SK-N-MC (cell line): ENCODE results near the gene LCE5A.

Experiments
- DNase-seq: peaks from one replicate; pipeline ENCODE4 v3.0.0-alpha.2; 2011; ENCODE audit warnings: low read depth, low spot score
- H3K27ac ChIP-seq: fragments of 200-600 bp; sonication (generic); 2 replicates; pipeline ENCODE4 v1.5.1; 2016; ENCODE audit warnings: mixed run types
- H3K36me3 ChIP-seq: fragments of 200-600 bp; sonication (generic); 2 replicates; pipeline ENCODE4 v1.6.1; 2017; ENCODE audit warnings: antibody characterized with exemption, low read length, mixed read lengths; ENCODE audit not compliant: insufficient read depth
- H3K4me3 ChIP-seq: fragments of 200-600 bp; sonication (generic); 2 replicates; pipeline ENCODE4 v1.5.1; 2016
- H3K9ac ChIP-seq: fragments of 200-600 bp; sonication (generic); 2 replicates; pipeline ENCODE4 v1.8.0; 2017; ENCODE audit warnings: mixed run types, mixed read lengths; ENCODE audit not compliant: insufficient read length
- H3K9me3 ChIP-seq: fragments of 200-600 bp; sonication (generic); 2 replicates; pipeline ENCODE4 v1.6.1; 2017; ENCODE audit warnings: low read depth, mild to moderate bottlenecking, antibody characterized with exemption, low read length, moderate library complexity, mixed read lengths
- EZH2 ChIP-seq: fragments of 200-600 bp; sonication (generic); IDR thresholded peaks from one replicate; pipeline ENCODE4 v1.6.1; 2017; ENCODE audit warnings: antibody characterized with exemption
- FOXP2 ChIP-seq: optimal IDR thresholded peaks from 2 replicates; pipeline ENCODE3; 2011; ENCODE audit warnings: mild to moderate bottlenecking, moderate library complexity; ENCODE audit not compliant: insufficient read depth; ENCODE audit errors: extremely low read length, control extremely low read depth
- POLR2AphosphoS5 ChIP-seq: IDR thresholded peaks from 2 replicates; pipeline ENCODE4 v1.6.1; 2012; ENCODE audit warnings: mild to moderate bottlenecking, low read depth, low read length, borderline replicate concordance

LCE5A gene

GRCh38 chr1:152510503-152510902, at the start of gene LCE5A:
Gene LCE5A, plus strand, starts transcription at chr1:152510803. Its CDS starts 732 bp downstream, at chr1:152511535.
- DNase-seq: no peak
- TF ChIP-seq FOXP2 (no peak), POLR2AphosphoS5 (no peak), EZH2 (no peak)
- Histone ChIP-seq H3K27ac (no peak within 1 kb of the TSS), H3K4me3 (no peak within 1 kb of the TSS), H3K36me3 (no peaks in the 10 kb centered on the region), H3K9me3 (no peaks in the 10 kb centered on the region), H3K9ac (no peak within 1 kb of the TSS)

- DNase-seq: no peak
- Histone ChIP-seq H3K9me3 (no peaks in the 10 kb centered on the region), H3K4me3 (no peak overlapping the region), H3K27ac (no peak overlapping the region), H3K36me3 (no peaks in the 10 kb centered on the region), H3K9ac (no peak overlapping the region)
- TF ChIP-seq EZH2: no peak
- TF ChIP-seq FOXP2: no peak
- TF ChIP-seq POLR2AphosphoS5: no peak
Observed at GRCh38 chr1:152461544-152461943, 49.1 kb upstream of the LCE5A start.

GRCh38 chr1:152462636-152463035, 48.0 kb upstream of the LCE5A start:
- Histone ChIP-seq H3K27ac (no peak overlapping the region), H3K4me3 (no peak overlapping the region), H3K9ac (no peak overlapping the region), H3K36me3 (no peaks in the 10 kb centered on the region), H3K9me3 (no peaks in the 10 kb centered on the region)
- TF ChIP-seq FOXP2 (no peak), EZH2 (no peak)
- DNase-seq: no peak

GRCh38 chr1:152466217-152466616, 44.4 kb upstream of the LCE5A start:
- TF ChIP-seq FOXP2: no peak
- TF ChIP-seq EZH2: no peak
- TF ChIP-seq POLR2AphosphoS5: no peak
- Histone ChIP-seq H3K9me3 (no peaks in the 10 kb centered on the region), H3K36me3 (no peaks in the 10 kb centered on the region), H3K9ac (no peak overlapping the region), H3K27ac (no peak overlapping the region), H3K4me3 (no peak overlapping the region)
- no peak for DNase-seq

- Histone ChIP-seq H3K27ac (no peak overlapping the region), H3K9ac (no peak overlapping the region), H3K4me3 (no peak overlapping the region), H3K36me3 (no peaks in the 10 kb centered on the region), H3K9me3 (no peaks in the 10 kb centered on the region)
- no peak for DNase-seq
- TF ChIP-seq EZH2: no peak
- TF ChIP-seq FOXP2: no peak
- TF ChIP-seq POLR2AphosphoS5: no peak
Observed at GRCh38 chr1:152473887-152474537, 36.6 kb upstream of the LCE5A start.

GRCh38 chr1:152479792-152480595, 30.6 kb upstream of the LCE5A start:
- Histone ChIP-seq H3K36me3 (no peaks in the 10 kb centered on the region), H3K9ac (no peak overlapping the region), H3K27ac (no peak overlapping the region), H3K4me3 (no peak overlapping the region), H3K9me3 (no peaks in the 10 kb centered on the region)
- no peak for DNase-seq
- TF ChIP-seq EZH2 (no peak), POLR2AphosphoS5 (no peak), FOXP2 (no peak)

GRCh38 chr1:152481869-152482664, 28.5 kb upstream of the LCE5A start:
- H3K4me3 ChIP-seq: no peak overlapping the region
- no peaks in the 10 kb centered on the region for H3K36me3 ChIP-seq
- H3K27ac ChIP-seq: no peak overlapping the region
- H3K9me3 ChIP-seq: no peaks in the 10 kb centered on the region
- no peak for TF ChIP-seq FOXP2
- TF ChIP-seq EZH2: no peak
- TF ChIP-seq POLR2AphosphoS5: no peak
- H3K9ac ChIP-seq: no peak overlapping the region
- no peak for DNase-seq

GRCh38 chr1:152486400-152487006, 24.1 kb upstream of the LCE5A start:
- no peak for TF ChIP-seq FOXP2
- TF ChIP-seq POLR2AphosphoS5: no peak
- no peak for TF ChIP-seq EZH2
- Histone ChIP-seq H3K36me3 (no peaks in the 10 kb centered on the region), H3K4me3 (no peak overlapping the region), H3K9me3 (no peaks in the 10 kb centered on the region), H3K27ac (no peak overlapping the region), H3K9ac (no peak overlapping the region)
- no peak for DNase-seq
